ENCODE results near the gene FBXL17. TPM values are rescaled to one million over a fixed set of nuclear protein-coding genes. Genes with fewer than 3 reads are reported as not detected.

The FBXL17 gene
- total RNA-seq, 1 donor from 2014 or later = 12.7 TPM

- H3K4me1 ChIP-seq (ENCODE audit: insufficient read depth, low read length) = no peaks in the 10 kb centered on the region
- no peaks in the 10 kb centered on the region for H4K20me1 ChIP-seq (ENCODE audit: insufficient read depth, low read length)
- H3K27me3 ChIP-seq (ENCODE audit: insufficient read depth, low read length) = no peaks in the 10 kb centered on the region
- peak overlapping the region; percentile 70 for H3K27ac Mint-ChIP-seq (ENCODE audit: unreplicated experiment)
- FAIRE-seq (no peak), DNase-seq (ENCODE audit: low read depth) (peak; percentile 20)
- no peak overlapping the region for H3K9ac ChIP-seq (ENCODE audit: low read length)
- no peaks in the 10 kb centered on the region for H3K9me3 Mint-ChIP-seq (ENCODE audit: unreplicated experiment)
- H3K4me2 ChIP-seq (ENCODE audit: low read length) = peak overlapping the region; percentile 39
- H3K4me3 ChIP-seq (ENCODE audit: insufficient read depth, low read depth, low read length) = no peak overlapping the region
- H3K27ac ChIP-seq (ENCODE audit: low read depth, low read length) = no peak overlapping the region
- peaks cover 5% of the 10 kb centered on the region for H3K36me3 Mint-ChIP-seq (ENCODE audit: low read depth, unreplicated experiment)
- H2AFZ ChIP-seq (ENCODE audit: low read depth, low read length) = no peak overlapping the region
- H3K36me3 ChIP-seq (ENCODE audit: insufficient read depth, low read length) = no peaks in the 10 kb centered on the region
- H3K79me2 ChIP-seq (ENCODE audit: insufficient read depth, low read length) = no peaks in the 10 kb centered on the region
- H3K27me3 Mint-ChIP-seq (ENCODE audit: low read depth, unreplicated experiment) = no peaks in the 10 kb centered on the region
- H3K4me1 Mint-ChIP-seq (ENCODE audit: low read depth, unreplicated experiment) = peaks cover 13% of the 10 kb centered on the region
- no peak for TF ChIP-seq CTCF (IDR thresholded peaks at IDR 0.05; ENCODE audit: insufficient read depth, low read depth, low read length)
- no peak for TF ChIP-seq EZH2 (IDR thresholded peaks at IDR 0.05; ENCODE audit: insufficient read depth, low read length)
- no peaks in the 10 kb centered on the region for H3K9me3 ChIP-seq (ENCODE audit: insufficient read depth, low read depth, low read length)
- no peak overlapping the region for H3K4me3 Mint-ChIP-seq (ENCODE audit: unreplicated experiment)
Measured at GRCh38 chr5:107894361-107894760, 487.5 kb downstream of the FBXL17 start.

DNA sequence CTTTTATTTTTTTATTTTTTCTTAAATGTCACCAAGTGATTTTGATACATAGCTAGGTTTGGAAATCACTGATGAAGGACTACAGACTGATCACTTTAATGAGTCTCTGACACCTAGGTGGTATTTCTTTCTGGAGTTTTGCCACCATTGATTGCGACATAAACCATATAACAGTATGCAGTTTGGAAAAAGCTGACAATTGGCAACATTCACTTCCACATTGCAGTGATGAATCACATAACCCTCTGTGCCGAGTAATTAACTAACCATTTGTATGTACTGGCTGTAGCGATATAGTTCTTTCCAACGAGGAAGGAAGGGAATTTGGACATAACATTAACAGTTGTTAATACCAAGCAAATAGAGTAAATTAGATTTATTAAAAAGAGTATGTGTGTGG is 488.3 kb downstream of the FBXL17 start:
- Histone ChIP-seq H3K36me3 (ENCODE audit: insufficient read depth, low read length) (no peaks in the 10 kb centered on the region), H3K4me3 (ENCODE audit: insufficient read depth, low read depth, low read length) (no peak overlapping the region), H3K27ac (ENCODE audit: low read depth, low read length) (no peak overlapping the region), H3K27me3 (ENCODE audit: insufficient read depth, low read length) (no peaks in the 10 kb centered on the region), H3K4me1 (ENCODE audit: insufficient read depth, low read length) (no peaks in the 10 kb centered on the region), H3K9me3 (ENCODE audit: insufficient read depth, low read depth, low read length) (no peaks in the 10 kb centered on the region), H3K9ac (ENCODE audit: low read length) (peak overlapping the region; percentile 2), H3K4me2 (ENCODE audit: low read length) (peak overlapping the region; percentile 39), H3K79me2 (ENCODE audit: insufficient read depth, low read length) (no peaks in the 10 kb centered on the region), H4K20me1 (ENCODE audit: insufficient read depth, low read length) (no peaks in the 10 kb centered on the region), H2AFZ (ENCODE audit: low read depth, low read length) (no peak overlapping the region)
- no peak for FAIRE-seq
- no peak for TF ChIP-seq EZH2 (IDR thresholded peaks at IDR 0.05; ENCODE audit: insufficient read depth, low read length)
- no peak for TF ChIP-seq CTCF (IDR thresholded peaks at IDR 0.05; ENCODE audit: insufficient read depth, low read depth, low read length)
- H3K4me3 Mint-ChIP-seq (ENCODE audit: unreplicated experiment) = no peak overlapping the region
- peaks cover 15% of the 10 kb centered on the region for H3K4me1 Mint-ChIP-seq (ENCODE audit: low read depth, unreplicated experiment)
- H3K36me3 Mint-ChIP-seq (ENCODE audit: low read depth, unreplicated experiment) = peaks cover 5% of the 10 kb centered on the region
- peak; percentile 83 for DNase-seq (ENCODE audit: low read depth)
- H3K27me3 Mint-ChIP-seq (ENCODE audit: low read depth, unreplicated experiment) = no peaks in the 10 kb centered on the region
- H3K9me3 Mint-ChIP-seq (ENCODE audit: unreplicated experiment) = no peaks in the 10 kb centered on the region
- H3K27ac Mint-ChIP-seq (ENCODE audit: unreplicated experiment) = no peak overlapping the region

DNA sequence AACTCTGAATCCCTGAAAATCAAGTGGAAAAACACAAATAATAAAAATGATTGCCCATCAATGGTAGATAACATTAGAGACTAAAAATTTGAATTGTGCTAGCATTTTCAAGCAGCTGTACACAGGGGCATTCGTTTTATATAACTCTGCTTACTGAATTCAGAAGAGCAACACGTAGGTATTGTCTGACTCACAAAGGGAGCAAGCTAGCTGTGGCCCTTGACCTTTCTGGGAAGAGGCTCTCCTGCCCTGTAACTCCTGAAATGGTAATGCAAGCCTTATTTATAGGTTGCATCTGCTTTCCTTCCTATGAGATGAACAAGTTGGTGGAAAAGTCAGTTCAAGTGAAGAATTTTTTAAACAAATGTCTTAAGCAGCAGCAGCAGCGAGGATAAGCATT is 492.5 kb downstream of the FBXL17 start:
- H3K4me1 ChIP-seq (ENCODE audit: insufficient read depth, low read length) = no peaks in the 10 kb centered on the region
- TF ChIP-seq CTCF (IDR thresholded peaks at IDR 0.05; ENCODE audit: insufficient read depth, low read depth, low read length) = no peak
- no peak for TF ChIP-seq EZH2 (IDR thresholded peaks at IDR 0.05; ENCODE audit: insufficient read depth, low read length)
- Mint-ChIP-seq H3K36me3 (ENCODE audit: low read depth, unreplicated experiment) (no peaks in the 10 kb centered on the region), H3K4me1 (ENCODE audit: low read depth, unreplicated experiment) (peaks cover 16% of the 10 kb centered on the region), H3K27me3 (ENCODE audit: low read depth, unreplicated experiment) (no peaks in the 10 kb centered on the region), H3K9me3 (ENCODE audit: unreplicated experiment) (no peaks in the 10 kb centered on the region), H3K4me3 (ENCODE audit: unreplicated experiment) (no peak overlapping the region), H3K27ac (ENCODE audit: unreplicated experiment) (no peak overlapping the region)
- H2AFZ ChIP-seq (ENCODE audit: low read depth, low read length) = no peak overlapping the region
- peak; percentile 22 for DNase-seq (ENCODE audit: low read depth)
- no peak overlapping the region for H3K27ac ChIP-seq (ENCODE audit: low read depth, low read length)
- H3K9me3 ChIP-seq (ENCODE audit: insufficient read depth, low read depth, low read length) = no peaks in the 10 kb centered on the region
- H3K36me3 ChIP-seq (ENCODE audit: insufficient read depth, low read length) = no peaks in the 10 kb centered on the region
- H3K27me3 ChIP-seq (ENCODE audit: insufficient read depth, low read length) = no peaks in the 10 kb centered on the region
- H4K20me1 ChIP-seq (ENCODE audit: insufficient read depth, low read length) = no peaks in the 10 kb centered on the region
- H3K4me2 ChIP-seq (ENCODE audit: low read length) = no peak overlapping the region
- H3K79me2 ChIP-seq (ENCODE audit: insufficient read depth, low read length) = no peaks in the 10 kb centered on the region
- H3K9ac ChIP-seq (ENCODE audit: low read length) = no peak overlapping the region
- FAIRE-seq = no peak
- no peak overlapping the region for H3K4me3 ChIP-seq (ENCODE audit: insufficient read depth, low read depth, low read length)
